Activated CD8-positive, alpha-beta memory T cell treated with anti-CD3 and anti-CD28 coated beads for 48 hours (primary cell): ENCODE data around the gene PHACTR2.
"Not testable (repeated sequence)": the region's sequence is repeated elsewhere in the genome, so short reads cannot be mapped to it uniquely, and the experiment has no call there.

Experiments
- DNase-seq, 3 experiments: peaks; one replicate each; pipeline ENCODE4 v3.0.0-alpha.2; 2020; ENCODE audit warnings: low read depth in 2 of 3, low spot score in 2 of 3

Gene PHACTR2

DNA sequence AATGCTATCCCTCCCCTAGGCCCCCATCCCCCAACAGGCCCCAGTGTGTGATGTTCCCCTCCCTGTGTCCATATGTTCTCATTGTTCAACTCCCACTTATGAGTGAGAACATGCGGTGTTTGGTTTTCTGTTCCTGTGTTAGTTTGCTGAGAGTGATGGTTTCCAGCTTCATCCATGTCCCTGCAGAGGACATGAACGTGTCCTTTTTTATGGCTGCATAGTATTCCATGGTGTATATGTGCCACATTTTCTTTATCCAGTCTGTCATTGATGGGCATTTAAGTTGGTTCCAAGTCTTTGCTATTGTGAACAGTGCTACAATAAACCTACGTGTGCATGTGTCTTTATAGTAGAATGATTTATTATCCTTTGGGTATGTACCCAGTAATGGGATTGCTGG, 173.9 kb downstream of the PHACTR2 start:
- DNase-seq, result not testable (repeated sequence)

DNA sequence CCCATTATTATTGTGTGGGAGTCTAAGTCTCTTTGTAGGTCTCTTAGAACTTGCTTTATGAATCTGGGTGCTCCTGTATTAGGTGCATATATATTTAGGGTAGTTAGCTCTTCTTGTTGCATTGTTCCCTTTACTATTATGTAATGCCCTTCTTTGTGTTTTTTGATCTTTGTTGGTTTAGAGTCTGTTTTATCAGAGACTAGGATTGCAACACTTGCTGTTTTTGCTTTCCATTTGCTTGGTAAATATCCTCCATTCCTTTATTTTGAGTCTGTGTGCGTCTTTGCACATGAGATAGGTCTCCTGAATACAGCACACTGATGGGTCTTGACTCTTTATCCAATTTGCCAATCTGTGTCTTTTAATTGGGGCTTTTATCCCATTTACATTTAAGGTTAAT, 177.3 kb downstream of the PHACTR2 start:
- not testable (repeated sequence) for DNase-seq

GRCh38 chr6:143856762-143857161, 179.0 kb downstream of the PHACTR2 start:
- not testable (repeated sequence) for DNase-seq

DNA sequence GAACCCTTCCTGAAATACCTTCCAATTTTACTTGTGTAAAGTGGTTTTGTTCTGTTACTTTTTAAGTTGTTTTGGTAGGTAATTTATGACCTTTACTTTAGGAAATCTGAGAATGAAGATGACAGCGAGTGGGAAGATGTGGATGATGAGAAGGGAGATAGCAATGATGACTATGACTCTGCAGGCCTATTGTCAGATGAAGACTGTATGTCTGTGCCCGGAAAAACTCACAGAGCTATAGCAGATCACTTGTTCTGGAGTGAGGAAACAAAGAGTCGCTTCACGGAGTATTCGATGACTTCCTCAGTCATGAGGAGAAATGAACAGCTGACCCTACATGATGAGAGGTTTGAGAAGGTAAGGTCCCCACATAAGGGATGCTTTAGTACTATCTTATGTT, 179.9 kb downstream of the PHACTR2 start:
- DNase-seq, result no peak

GRCh38 chr6:143859891-143860660, 182.3 kb downstream of the PHACTR2 start:
- DNase-seq, result no peak

DNA sequence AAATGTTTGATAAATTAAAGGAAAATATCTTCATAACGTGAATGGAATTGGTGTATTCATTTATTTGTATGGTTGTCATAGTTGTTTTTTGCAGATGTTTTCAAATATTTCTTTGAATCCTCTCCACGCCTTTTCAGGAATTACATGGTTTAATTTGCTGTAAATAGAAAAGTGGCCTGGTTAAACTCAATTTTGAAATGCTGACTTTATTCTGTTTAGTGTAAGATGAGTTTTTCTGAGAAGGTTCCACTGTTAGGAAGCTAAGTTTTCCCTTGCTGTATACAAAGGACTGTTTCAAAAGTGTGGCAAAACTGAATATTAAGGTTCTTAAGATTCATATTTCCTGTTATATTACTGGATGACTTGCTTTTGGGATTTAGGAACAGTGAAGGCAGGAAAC, 186.0 kb downstream of the PHACTR2 start:
- no peak for DNase-seq

GRCh38 chr6:143864234-143864633, 186.5 kb downstream of the PHACTR2 start, which contains the start of gene ZC2HC1B:
TSS of gene ZC2HC1B (plus strand) at chr6:143864474. CDS start at chr6:143864540, 66 bp downstream.
- DNase-seq, result no peak

DNA sequence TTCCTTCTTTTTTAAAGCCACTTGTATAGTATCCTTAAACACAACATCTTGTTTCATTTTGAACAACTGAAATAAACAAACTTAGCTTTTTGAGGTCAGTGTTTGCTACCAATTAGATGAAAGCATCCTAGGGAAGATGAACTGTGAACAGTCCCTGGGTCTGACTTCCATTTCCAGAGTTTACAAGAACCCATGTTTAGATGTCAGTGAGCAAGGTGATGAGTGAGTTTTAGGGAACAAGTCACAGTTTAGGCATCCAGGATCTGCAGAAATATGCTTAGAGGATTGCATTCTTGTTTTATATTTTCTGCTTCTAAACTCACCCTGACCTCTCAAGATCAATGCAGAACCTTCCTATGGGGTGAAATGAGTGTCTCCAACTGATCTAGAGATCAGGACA, 189.5 kb downstream of the PHACTR2 start:
- DNase-seq, result no peak

GRCh38 chr6:143868808-143869207, 191.0 kb downstream of the PHACTR2 start:
- DNase-seq, result not testable (repeated sequence)

DNA sequence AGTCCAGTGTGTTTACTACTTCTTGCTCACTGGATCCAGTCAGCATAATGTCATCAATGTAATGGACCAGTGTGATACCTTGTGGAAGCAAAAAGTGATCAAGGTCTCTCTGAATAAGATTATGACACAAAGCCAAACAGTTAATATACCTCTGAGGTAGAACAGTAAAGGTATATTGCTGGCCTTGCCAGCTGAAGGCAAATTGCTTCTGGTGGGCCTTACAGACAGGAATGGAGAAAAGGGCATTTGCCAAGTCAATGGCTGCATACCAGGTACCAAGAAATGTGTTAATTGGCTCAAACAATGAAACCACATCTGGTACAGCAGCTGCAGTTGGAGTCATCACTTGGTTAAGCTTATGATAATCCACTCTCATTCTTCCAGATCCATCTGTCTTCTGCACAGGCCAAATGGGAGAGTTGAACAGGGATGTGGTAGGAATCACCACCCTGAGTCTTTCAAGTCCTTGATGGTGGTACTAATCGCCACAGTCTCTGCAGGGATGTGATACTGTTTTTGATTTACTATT, 193.5 kb downstream of the PHACTR2 start:
- not testable (repeated sequence) for DNase-seq

- no peak for DNase-seq
Observed at GRCh38 chr6:143872201-143872600, 194.4 kb downstream of the PHACTR2 start.

GRCh38 chr6:143873600-143873999, 195.8 kb downstream of the PHACTR2 start:
- not testable (repeated sequence) for DNase-seq

DNA sequence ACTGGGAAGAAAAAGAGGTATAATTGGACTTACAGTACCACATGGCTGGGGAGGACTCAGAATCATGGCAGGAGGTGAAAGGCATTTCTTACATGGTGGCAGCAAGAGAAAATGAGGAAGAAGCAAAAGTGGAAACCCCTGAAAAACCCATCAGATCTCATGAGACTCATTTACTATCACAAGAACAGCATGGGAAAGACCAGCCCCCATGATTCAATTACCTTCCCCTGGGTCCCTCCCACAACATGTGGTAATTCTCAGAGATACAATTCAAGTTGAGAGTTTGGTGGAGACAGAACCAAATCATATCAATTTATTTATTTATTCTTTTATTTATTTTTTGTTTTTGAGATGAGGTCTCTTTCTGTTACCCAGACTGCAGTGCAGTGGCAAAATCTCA, 196.7 kb downstream of the PHACTR2 start:
- DNase-seq, result not testable (repeated sequence)

DNA sequence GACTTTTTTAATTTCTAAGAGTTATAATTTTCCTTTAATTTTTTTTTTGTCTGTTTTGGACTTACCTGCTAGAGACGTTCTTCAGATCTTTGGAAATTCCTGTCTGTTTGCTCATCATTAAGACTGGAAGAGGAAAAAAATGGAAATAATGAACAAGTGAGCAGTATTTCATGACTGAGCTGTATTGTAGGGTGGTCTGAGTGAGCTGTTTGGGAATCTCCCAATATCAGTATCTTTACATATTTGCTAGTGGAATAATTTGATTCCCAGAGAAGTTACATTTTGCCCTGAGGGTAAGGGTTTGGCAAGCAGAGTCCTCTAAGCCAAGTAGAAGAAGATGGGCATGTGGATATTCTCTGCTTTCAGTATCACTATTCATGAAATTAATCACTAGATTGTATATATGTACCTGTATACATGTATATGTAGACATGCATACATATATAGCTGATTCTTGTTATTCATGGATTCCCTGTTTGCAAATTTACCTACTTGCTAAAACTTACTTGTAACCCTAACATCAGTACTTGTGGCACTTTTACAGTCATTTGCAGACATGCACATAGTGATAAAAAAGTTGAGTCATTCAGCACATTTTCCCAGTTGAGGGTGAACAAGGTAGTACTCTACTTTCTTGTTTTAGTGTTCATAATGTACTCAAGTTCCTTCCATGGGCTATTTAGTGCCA, 200.0 kb downstream of the PHACTR2 start:
- DNase-seq, result no peak

GRCh38 chr6:143878272-143878760, 200.6 kb downstream of the PHACTR2 start:
- no peak for DNase-seq

- DNase-seq, result no peak
Observed at GRCh38 chr6:143880412-143880811, 202.6 kb downstream of the PHACTR2 start.
